GM21717 (cell line): ENCODE data around the gene KLHL29.
A peak's percentile ranks its signal among the peaks of the same experiment; 100 is the strongest.

ENCODE experiments used
- ATAC-seq: cut with Tn5 transposase; IDR thresholded peaks from one replicate; pipeline ENCODE4 v1.9.1; 2021; ENCODE audit warnings: mild to moderate bottlenecking, moderate library complexity; ENCODE audit not compliant: unreplicated experiment

Gene KLHL29

GRCh38 chr2:23445450-23445868, 60.5 kb downstream of the KLHL29 start:
- no peak for ATAC-seq

- no peak for ATAC-seq
Observed at GRCh38 chr2:23446916-23447315, 61.9 kb downstream of the KLHL29 start.

GRCh38 chr2:23447405-23447804, 62.4 kb downstream of the KLHL29 start:
- no peak for ATAC-seq

GRCh38 chr2:23448906-23449305, 63.9 kb downstream of the KLHL29 start:
- ATAC-seq, result no peak

- peak; percentile 83 for ATAC-seq
Observed at GRCh38 chr2:23449413-23449812, 64.4 kb downstream of the KLHL29 start.

- no peak for ATAC-seq
Observed at GRCh38 chr2:23449831-23450331, 64.9 kb downstream of the KLHL29 start.

- no peak for ATAC-seq
Observed at GRCh38 chr2:23452372-23452771, 67.4 kb downstream of the KLHL29 start.

GRCh38 chr2:23452853-23453420, 68.0 kb downstream of the KLHL29 start:
- ATAC-seq, result peak; percentile 72

GRCh38 chr2:23453432-23453831, 68.5 kb downstream of the KLHL29 start:
- ATAC-seq, result no peak

- ATAC-seq, result no peak
Observed at GRCh38 chr2:23453836-23454460, 69.0 kb downstream of the KLHL29 start.

- ATAC-seq, result no peak
Observed at GRCh38 chr2:23454501-23455120, 69.6 kb downstream of the KLHL29 start.

GRCh38 chr2:23456396-23456795, 71.4 kb downstream of the KLHL29 start:
- no peak for ATAC-seq

- ATAC-seq, result no peak
Observed at GRCh38 chr2:23456881-23457760, 72.1 kb downstream of the KLHL29 start.

- no peak for ATAC-seq
Observed at GRCh38 chr2:23457990-23458682, 73.2 kb downstream of the KLHL29 start.

- no peak for ATAC-seq
Observed at GRCh38 chr2:23459032-23459431, 74.1 kb downstream of the KLHL29 start.

- ATAC-seq, result no peak
Observed at GRCh38 chr2:23460228-23460627, 75.2 kb downstream of the KLHL29 start.

- no peak for ATAC-seq
Observed at GRCh38 chr2:23460993-23461392, 76.0 kb downstream of the KLHL29 start.

- no peak for ATAC-seq
Observed at GRCh38 chr2:23464156-23464555, 79.2 kb downstream of the KLHL29 start.

GRCh38 chr2:23464905-23465537, 80.0 kb downstream of the KLHL29 start:
- no peak for ATAC-seq

- no peak for ATAC-seq
Observed at GRCh38 chr2:23465936-23466335, 81.0 kb downstream of the KLHL29 start.
